Effector CD8-positive, alpha-beta T cell (primary cell): ENCODE results near the gene PFKM.

Experiments used
- DNase-seq: peaks from one replicate; lab custom pipeline; 2025; lab: John Stamatoyannopoulos, UW

PFKM gene

GRCh38 chr12:48157018-48157888, 38.1 kb downstream of the PFKM start, which contains the start of gene ASB8:
Gene ASB8, minus strand, starts transcription at chr12:48157515. Its CDS starts 4,019 bp downstream, at chr12:48153496.
- DNase-seq = peak; percentile 99

DNA sequence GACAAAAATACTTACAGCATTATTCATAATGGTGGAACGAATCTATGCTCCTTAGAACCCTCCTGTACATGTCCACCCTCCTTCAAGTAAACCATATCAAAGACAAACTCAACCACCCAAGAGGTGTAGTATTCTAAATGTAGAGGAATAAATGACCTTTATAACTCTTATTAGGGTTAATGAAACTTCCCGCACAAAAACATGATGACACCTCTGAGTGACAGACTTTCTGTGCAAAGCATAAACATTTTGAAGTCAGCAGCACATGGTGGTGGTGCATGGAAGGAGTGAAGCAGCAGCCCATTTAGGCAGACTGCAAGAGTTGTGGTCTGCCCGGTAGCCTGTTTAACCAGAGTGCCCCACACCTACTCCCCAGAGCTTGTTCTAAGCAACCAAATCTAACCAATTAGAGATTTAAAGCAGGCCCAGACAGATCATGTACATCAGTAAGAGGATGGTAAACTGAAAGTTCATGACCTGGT, 38.8 kb downstream of the PFKM start:
- DNase-seq = no peak

GRCh38 chr12:48160046-48160445, 40.9 kb downstream of the PFKM start:
- no peak for DNase-seq

DNA sequence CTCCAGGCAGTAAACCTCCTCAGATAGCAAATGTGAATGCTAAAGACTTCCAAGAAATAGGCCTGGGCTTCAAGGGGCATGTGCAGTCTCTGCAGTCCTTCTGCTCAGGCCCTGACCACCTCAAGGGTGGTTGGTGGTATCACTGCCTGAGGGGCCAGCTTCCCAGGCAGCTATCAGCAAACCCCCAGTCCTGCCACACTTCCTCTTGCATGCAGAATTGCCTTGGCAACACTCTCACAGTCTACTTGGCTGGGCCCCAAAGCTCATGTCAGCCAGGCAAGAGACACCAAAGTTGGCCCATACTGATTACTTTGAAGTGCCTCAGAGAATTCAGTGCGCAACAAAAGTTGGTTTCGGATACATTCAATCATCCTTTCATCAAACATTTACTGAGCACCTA, 41.6 kb downstream of the PFKM start:
- DNase-seq = no peak

DNA sequence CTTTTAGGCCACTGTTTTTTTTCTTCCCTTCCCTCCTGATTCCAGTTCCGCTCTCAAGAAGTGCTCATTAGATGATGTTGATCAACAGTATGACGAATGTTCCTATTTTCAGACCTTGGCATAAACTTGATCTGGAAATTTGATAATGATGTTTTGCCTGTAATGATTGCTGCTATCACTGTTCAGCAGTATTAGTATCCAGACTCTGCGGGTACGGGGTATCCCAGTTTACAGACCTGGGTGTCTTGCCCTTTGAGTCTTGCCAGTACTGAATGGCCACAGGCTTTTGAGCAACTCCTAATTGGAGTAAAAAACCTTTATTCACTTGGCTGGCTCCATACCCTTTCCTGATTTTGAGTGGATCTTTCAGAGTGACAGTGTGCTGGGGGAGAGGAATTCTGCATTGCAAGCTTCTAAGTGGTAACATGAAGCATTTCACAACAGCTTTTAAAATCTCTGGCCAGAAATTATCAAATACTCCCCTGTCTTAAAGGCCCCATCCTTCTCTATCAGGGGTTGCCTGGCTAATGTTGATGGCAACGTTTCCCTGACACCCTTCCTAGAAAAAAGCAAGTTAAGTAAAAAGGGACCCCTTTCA, 44.1 kb downstream of the PFKM start:
- no peak for DNase-seq

DNA sequence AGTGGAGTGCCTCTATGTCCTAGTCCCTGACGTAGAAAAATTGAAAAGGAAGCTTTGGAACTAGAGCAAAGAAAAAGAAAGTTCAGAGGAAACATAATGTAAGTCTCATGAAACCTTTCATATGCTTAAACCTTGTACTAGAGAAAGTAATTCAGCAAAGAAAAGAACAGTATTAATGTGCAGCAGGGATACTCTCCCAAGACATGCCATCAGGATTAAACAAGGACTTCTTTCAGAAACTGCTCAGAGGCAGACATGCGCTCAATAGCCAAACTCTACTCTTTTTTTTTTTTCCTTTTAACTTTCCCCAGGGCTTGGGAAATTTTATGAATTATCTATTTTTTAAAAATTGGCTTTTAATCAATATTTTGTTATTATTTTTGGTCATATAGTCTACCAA, 45.3 kb downstream of the PFKM start:
- DNase-seq = no peak

GRCh38 chr12:48165089-48165981, 46.2 kb downstream of the PFKM start:
- DNase-seq = peak; percentile 32

DNA sequence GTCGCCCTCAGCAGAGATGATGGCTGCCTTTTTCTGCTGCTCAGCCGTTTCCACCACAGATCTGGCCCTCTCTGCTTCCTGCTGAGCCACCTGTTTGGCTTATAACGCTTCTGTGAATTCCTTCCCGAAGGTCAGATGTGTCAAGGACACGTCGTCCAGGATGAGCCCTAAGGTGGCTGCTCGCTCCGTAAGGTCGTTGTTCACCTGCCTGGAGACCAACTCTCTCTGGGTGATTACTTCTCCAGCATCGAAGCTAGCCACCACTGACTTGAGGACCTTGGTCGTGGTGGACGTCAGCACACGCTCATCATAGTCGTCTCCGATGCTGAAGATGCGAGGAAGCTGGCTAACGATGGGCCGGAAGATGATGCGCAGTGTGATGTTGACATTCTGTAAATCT, 49.8 kb downstream of the PFKM start:
- no peak for DNase-seq

GRCh38 chr12:48175613-48176416, 56.7 kb downstream of the PFKM start:
- no peak for DNase-seq

DNA sequence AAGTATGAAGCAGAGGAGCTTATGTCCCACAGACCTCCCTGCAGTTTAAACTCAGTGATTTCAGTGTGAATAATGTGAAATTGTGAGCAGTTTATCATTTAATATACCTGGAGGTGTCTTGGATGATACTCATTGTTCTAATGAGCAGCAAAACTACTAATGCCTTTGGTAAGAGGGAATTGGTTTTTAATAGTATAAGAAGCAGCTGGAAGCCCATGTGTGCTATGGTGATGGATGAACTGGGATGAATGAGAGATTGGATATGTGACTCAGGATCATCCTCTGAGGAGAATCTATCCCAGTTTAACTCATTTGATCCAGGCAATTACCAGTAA, 57.2 kb downstream of the PFKM start:
- DNase-seq = no peak

DNA sequence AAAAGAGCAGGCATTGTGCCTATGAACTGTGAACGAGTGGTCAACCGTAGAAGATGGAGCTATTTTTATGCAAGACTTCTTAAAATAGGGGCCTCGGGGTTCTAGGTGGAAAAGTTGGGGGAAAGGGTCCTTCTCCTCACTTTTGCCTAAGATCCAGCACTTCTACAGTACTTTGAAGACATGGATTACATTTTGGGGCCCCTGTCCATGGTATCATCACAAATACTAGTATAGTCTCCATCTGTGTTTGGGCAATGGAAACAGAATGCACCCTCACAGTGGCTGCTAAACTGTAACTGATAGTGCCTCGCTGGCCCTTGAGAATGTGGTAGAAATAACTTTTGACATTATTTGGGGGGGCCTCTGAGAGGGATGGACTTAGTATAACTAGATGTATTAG, 58.8 kb downstream of the PFKM start:
- no peak for DNase-seq

GRCh38 chr12:48179466-48179865, 60.3 kb downstream of the PFKM start:
- no peak for DNase-seq

DNA sequence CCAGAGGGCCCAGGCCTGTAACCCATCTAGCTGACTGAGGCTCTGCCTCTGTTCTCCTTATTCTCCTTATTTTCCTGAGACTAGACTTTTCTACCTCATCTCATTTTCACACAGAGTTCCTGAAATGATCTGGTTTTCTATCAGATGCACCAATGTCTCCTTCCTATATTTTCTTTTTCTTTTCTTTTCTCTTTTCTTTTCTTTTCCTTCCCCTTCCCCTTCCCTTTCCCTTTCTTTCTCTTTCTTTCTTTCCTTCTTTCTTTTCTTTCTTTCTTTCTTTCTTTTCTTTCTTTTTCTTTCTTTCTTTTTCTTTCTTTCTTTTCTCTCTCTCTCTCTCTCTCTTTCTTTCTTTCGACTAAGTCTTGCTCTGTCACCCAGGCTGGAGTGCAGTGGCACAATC, 61.3 kb downstream of the PFKM start:
- no peak for DNase-seq

DNA sequence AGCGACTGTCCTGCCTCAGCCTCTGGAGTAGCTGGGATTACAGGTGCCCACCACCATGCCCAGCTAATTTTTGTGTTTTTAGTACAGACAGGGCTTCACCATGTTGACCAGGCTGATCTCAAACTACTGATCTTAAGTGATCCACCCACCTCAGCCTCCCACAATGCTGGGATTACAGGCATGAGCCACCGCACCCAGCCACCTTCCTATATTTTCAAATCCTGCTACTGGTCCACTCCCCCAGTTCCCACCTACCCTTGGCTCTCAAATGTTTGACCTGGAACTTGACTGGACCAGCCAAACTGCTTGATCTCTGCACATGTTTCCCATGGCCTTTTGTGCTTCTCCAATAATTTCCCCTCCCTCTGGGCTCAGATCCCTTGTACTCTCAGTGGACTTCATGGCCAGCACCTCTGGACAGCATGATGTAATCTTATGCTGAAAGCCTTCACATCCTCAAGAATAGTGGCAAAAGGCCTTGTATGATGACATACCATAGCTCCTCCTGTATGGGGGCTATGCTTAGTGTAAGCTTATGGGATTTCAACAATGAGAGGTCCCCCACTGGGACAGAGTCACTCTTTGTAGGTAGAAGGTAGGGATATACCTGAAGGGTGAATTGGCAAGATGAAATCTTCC, 61.8 kb downstream of the PFKM start:
- no peak for DNase-seq

- no peak for DNase-seq
These were observed 63.5 kb downstream of the PFKM start for GRCh38 chr12:48182631-48183030.

GRCh38 chr12:48183091-48183875, 64.1 kb downstream of the PFKM start, which contains the start of gene CCDC184:
Gene CCDC184, plus strand, starts transcription at chr12:48183644. Its CDS starts 479 bp downstream, at chr12:48184123.
- DNase-seq = peak; percentile 63

GRCh38 chr12:48183876-48184548, 64.8 kb downstream of the PFKM start:
- no peak for DNase-seq

DNA sequence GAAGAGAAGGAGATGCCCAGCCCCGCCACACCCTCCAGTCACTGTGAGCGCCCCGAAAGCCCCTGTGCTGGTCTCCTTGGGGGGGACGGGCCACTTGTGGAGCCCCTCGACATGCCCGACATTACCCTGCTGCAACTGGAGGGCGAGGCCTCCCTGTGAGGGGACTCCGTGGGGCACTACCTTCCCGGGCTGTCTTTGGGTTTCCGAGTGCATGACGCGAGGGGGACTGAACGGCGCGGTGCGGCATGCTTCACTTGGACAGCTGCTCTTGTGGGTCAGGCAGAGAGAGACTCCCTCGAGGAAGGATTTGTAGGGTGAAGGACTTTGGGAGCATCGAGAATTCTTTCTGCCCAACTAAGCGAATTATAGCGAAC, 65.4 kb downstream of the PFKM start:
- DNase-seq = no peak

DNA sequence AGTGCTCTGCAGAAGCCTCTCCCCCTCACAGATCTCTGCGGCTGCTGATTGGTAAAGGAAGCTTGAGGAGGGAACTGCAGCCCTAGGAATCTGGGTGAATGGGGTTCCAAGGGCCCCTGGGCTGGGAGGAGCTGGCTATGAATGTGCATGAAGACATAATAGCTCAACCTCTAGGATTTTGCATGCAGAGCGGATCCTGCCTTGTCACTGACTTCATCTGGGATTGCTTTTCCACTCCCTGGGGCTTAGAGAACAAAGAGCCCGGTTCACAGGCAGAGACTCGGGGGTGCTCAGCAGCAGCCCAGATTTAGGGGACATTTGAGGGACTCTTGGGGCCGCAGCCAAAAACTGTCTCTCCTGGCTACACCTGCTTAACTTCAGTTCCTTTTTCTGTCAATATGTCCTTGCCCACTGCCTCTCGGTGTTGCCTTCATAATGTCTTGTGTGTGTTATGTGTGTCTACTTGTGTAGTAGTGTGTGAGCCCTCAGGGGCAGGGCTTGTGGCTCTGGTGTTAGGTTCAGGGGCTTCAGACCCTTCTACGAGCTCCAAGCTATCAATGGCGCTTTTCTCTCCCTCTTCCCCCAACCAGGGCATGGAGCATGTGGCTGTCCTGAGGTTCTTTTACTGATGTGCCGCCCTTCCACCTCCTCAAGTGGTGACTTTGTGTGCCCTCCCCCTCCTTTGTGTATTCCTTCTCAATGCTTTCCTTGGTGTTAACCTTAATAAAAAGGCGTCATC, 66.2 kb downstream of the PFKM start:
- no peak for DNase-seq
